Astrocyte of the spinal cord (primary cell): ENCODE results near the gene ZNF407.

ENCODE experiments used
- DNase-seq: peaks from one replicate; pipeline ENCODE4 v3.0.0; 2011; ENCODE audit warnings: low read depth, low spot score
- H3K4me3 ChIP-seq: 2 replicates; pipeline ENCODE4 v1.5.1; 2011; ENCODE audit warnings: low read depth, mild to moderate bottlenecking, low read length, moderate library complexity
- in situ Hi-C: cut with HindIII; loops from 2 replicates; pipeline ENCODE4 v1.10.0; 2017; ENCODE audit warnings: low sequenced_read_pairs
- TF ChIP-seq, protein P1 (sequence below): IDR thresholded peaks from 2 replicates; pipeline ENCODE4 v1.5.1; 2012; ENCODE audit warnings: low read depth, mild to moderate bottlenecking, low read length, inconsistent platforms

ZNF407 gene

DNA sequence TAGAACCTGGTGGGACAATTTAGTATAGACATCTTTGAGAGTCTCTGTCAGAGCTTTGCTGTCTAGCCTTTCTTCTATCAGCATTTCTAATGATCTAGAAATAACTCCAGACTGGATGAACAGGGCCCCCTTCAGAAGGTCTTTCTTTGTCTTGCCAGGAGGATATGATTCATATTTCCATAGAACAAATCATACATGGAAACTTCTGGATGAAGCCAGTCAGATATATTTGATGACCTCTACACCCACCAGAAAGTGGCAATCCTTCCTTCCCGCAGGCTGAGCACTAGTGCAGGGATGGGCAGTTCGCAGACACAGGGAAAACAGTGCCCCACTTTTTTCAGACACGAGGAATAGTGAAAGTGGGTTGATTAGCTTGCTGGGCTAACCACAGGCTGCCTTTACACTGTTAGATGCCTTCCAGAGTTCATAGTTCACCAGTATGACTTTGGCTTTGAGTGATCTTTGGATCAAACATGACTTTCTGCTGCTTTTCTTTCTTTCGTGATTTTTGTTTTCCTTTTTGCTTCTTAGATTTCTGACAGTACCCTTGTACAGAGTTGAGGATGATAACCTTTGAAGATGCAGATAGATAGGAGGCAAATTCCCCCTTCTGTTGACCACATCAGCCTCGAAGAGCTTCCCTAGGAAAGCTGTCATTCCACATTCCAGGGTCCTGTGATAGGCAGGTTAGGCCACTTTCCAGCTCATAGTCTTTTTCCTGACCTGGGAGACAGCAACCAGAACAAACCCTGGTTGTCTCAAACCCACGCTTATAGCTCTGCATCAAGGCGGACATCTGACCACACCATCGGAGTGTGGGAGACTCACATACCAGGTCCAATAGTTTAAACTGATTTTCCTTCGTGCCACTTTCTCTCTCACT lies 237.0 kb downstream of the ZNF407 start:
- no peak for DNase-seq
- in situ Hi-C loops = no loop called here
- no peak overlapping the region for H3K4me3 ChIP-seq
- TF ChIP-seq, protein P1, sequence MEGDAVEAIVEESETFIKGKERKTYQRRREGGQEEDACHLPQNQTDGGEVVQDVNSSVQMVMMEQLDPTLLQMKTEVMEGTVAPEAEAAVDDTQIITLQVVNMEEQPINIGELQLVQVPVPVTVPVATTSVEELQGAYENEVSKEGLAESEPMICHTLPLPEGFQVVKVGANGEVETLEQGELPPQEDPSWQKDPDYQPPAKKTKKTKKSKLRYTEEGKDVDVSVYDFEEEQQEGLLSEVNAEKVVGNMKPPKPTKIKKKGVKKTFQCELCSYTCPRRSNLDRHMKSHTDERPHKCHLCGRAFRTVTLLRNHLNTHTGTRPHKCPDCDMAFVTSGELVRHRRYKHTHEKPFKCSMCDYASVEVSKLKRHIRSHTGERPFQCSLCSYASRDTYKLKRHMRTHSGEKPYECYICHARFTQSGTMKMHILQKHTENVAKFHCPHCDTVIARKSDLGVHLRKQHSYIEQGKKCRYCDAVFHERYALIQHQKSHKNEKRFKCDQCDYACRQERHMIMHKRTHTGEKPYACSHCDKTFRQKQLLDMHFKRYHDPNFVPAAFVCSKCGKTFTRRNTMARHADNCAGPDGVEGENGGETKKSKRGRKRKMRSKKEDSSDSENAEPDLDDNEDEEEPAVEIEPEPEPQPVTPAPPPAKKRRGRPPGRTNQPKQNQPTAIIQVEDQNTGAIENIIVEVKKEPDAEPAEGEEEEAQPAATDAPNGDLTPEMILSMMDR = no peak

DNA sequence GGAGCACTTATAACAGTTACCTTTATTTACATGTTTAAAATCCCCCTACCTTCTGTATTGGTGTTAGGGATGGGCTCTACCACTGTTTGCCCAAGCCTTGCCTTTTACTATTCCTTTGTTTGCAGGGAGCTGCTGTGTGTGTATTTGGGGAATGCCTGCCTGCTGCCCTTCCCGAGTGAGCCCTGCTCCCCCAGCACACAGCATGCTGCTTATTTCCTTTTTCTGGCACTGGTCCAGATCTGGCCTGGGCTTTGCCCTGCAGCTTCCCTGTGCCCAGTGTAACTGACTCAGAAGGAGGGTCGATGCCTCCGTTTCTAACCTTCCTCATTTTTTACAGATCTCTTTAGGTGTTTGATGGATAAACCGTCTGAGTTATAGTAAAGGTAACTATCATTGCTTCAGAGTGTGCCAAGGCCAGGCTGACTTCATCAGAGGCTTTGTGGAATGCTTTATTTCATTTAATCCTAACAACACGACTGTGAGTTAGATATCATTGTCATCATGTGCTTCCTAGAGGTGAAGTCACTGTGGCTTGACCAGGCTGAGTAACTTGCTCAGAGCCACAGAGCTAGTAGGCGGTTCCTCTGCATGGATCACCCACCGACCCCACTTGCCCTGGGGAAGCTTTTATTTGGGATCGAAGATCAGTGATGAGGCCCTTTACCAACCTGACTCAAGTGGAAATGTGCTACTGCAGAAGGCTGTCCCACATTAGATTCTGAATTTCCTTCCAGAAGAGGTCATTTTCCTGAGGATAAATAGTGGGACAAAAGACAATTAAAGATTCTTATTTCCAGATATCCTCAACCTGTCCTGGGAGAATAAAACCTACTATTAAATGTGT lies 238.8 kb downstream of the ZNF407 start:
- in situ Hi-C loops = no loop called here
- DNase-seq = peak; percentile 33
- TF ChIP-seq, protein P1 = no peak
- no peak overlapping the region for H3K4me3 ChIP-seq

DNA sequence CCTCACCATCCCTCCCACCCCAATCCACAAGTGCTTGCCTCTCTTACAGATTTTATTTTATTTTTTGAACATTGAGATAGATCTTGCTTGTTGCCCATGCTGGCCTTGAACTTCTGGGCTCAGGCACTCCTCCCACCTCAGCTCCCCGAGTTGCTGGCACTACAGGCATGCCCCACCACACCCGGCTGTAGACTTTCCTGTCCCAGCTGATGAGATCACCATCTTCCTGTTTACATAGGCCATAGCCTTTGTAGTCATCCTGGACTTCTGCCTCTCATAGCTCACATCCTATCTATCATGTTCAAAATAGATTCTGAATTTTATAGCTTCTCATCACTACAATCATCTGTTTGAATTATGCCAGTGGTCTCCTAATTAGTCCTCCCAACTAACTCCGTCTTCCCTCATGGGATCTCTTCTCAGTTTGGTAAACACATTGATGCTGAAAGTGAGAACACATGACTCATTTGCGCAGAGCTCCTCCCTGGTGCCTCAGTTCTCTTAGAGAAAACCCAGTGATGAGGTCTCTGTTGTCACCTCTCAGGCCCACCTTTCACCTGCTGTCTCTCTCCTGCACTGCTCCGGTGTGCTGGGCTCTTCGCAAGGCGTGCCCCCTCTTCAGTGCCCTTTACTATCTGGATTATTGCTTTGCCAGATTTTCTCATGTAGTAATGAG lies 243.0 kb downstream of the ZNF407 start:
- TF ChIP-seq, protein P1 = no peak
- DNase-seq = peak; percentile 64
- H3K4me3 ChIP-seq = no peak overlapping the region
- in situ Hi-C loops = no loop called here

DNA sequence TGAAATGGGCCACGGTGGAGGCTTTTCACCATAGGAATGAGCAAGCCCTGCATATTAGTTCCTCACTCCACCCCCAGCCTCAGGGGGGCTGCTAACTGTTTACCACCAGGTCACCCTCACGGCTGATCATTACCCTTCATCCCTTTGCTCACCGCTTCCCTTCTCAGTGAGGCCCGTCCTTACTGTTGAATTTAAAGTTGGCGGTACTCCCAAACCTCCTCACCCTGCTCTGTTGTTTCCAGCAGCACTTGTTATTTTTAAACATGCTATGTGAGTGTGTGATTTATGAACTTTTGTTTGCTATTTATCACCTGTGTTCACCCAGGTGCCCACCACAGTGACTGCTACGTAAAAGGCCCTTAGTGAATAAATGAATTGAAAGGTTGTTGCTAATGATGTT lies 243.6 kb downstream of the ZNF407 start:
- no peak for DNase-seq
- in situ Hi-C loops = no loop called here
- TF ChIP-seq, protein P1 = no peak
- no peak overlapping the region for H3K4me3 ChIP-seq

DNA sequence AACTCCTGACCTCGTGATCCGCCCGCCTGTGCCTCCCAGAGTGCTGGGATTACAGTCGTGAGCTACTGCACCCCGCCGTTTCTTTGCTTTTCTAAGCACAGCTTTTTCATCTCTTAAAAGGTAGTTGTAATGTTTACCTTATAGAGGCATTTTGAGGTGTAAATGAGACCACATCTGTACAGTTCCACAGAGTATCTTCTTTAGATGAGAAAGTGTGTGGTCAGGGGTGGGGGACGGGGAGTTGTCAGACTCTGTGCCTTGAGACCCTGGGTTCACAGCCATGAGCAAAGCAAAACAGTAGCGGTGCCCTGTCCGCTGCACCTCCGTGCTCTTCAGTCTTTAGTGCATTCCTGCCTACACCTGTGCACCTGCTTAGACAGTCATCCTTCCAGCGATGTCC lies 251.6 kb downstream of the ZNF407 start:
- TF ChIP-seq, protein P1 = no peak
- H3K4me3 ChIP-seq = no peak overlapping the region
- no peak for DNase-seq
- in situ Hi-C loops = no loop called here

DNA sequence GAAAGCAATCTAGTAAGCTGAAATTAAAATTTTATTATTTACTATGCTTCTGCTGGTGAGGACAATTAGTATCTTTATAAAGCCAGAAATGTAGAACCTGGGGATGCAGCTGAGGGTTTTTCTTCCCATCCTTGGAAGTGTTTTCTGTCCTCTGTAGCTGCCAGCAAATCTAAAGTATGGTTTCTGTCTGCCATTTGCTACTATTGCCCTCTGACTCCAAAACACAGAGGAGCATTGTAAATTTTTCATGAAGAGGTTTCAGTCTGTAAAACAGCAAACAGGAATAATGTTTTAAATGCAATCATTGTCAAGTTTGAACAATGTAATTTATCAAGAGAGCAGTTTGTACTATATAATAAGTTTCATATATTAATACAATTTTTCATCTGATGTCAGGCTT lies 258.8 kb downstream of the ZNF407 start:
- DNase-seq = no peak
- in situ Hi-C loops = no loop called here
- TF ChIP-seq, protein P1 = no peak
- H3K4me3 ChIP-seq = no peak overlapping the region
